HG02943 (cell line): ENCODE data around the gene FANCC.
"Not testable (repeated sequence)": the region's sequence is repeated elsewhere in the genome, so short reads cannot be mapped to it uniquely, and the experiment has no call there.

Experiments used
- ATAC-seq: cut with Tn5 transposase; IDR thresholded peaks from one replicate; pipeline ENCODE4 v1.9.1; 2021; ENCODE audit warnings: mild to moderate bottlenecking, low read depth, moderate library complexity; ENCODE audit not compliant: unreplicated experiment

FANCC gene

DNA sequence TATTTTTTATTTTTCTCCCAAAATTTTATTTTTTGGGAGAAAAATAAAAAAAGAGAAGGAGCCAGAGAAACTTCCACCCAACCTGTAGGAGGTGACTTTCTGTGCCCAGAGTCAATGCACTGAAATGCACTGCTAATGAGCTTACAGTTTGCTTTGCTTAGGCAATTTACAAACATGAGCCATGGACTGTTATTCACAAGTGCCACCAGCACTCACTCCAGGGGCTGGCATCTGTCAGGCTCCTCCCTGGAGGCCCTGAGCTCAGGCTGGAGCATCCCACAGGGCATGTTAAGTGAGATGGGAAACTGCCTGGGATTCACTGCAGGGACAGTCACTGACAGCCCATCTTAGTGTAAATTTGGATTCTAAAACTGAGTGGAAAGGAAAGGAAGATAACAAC, 74.9 kb downstream of the FANCC start:
- no peak for ATAC-seq

DNA sequence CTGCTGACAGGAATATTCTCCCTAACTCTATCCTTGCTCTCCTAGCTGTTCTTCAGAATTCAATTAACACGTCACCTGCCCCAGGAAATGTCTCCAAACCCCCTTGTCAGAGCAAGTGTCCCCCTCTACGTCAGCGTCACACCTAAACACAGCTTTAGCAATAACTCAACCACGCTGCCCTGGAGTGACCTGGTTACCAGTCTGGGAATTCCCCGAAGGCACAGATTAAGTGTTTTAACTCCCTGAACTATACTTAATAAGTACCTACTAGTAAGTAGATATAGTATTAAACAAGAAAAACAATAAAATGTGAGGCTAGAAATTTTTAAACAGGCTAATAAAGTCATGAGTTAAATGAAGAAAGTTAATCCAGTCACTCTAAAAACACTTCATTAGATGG, 78.4 kb downstream of the FANCC start:
- ATAC-seq, result no peak

DNA sequence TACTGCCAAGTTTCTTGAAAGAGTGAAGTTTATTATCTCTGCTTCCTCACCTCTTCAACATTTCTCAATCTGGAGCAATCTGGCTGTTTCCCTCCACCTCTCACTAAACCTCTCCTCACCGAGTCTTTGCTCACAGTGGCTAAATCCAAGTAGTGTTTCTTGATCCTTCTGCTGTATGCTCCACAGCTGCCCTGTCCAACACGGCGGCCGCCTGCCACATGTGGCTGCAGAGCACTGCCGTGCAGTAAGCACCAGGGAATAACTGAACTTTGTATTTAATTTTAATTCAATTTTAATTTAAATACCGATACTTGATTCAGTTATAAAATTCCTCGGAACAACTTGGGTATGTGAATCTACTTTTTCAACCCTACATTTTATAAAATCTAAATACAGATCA, 80.2 kb downstream of the FANCC start:
- no peak for ATAC-seq

DNA sequence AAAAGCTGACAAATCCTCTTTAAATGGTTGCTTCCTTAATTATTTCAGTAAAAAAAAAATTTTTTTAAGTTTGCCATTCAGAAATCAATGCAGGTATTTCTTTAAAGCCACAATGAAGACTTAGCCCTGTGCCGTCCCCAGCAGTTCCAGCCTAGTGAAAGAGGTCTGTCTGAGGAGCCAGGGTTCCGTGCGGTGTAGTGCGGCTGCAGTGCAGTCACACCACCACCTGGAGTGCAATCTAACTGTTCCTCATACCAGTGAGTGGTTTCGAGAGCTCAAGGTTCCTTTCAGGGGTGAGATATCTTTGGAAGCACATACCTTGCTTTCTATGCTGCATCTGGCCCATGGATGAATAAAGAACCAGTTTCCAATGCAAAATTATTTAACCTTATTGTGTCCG, 87.5 kb downstream of the FANCC start:
- no peak for ATAC-seq

DNA sequence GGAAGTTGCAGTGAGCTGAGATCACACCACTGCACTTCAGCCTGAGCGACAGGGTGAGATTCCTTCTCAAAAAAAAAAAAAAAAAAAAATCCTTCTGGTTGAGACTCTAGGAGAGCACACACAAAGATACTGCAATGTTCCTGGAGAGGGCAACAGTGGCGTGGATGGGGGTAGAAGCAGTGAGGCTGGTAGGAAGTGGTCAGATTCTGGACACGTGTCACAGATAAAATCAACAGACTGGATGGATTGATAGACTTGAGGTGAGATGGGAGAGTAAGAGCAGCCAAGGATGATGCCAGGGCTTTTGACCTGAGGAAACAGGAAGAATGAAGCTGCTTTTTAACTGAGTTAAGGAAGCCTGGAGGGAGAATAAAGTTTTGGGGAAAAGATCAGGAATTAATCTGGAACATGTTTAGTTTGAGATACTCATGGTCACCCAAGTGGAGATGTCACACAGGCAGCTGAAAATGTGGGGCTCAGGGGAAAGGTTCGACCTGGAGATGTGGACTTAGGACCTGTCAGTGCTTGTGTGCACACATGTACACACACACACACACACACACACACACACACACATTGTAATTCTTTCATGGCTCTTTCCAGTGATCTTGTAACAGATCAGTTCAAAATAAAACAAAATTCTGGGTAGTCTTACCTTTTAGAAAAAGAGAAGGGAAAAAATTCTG, 88.1 kb downstream of the FANCC start:
- ATAC-seq, result no peak

DNA sequence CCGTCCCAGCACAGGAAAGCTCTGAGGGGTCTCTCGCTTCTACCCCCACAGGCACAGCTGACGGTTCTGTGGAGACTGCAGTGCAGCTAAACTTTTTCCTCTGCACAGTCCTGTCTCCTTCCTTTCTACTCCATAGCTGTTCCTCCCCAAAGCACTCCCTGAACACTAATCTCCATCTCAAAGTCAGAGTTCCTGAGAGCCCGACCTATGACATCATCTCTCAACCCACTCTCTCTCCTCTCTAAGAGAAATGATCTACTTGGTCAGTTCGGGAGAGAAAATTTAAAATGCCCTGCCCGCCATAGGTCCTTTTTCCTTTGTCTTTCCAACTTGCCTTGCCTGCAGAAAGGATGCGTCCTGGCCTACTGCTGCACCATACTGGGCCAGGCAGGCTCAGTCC, 90.6 kb downstream of the FANCC start:
- no peak for ATAC-seq

DNA sequence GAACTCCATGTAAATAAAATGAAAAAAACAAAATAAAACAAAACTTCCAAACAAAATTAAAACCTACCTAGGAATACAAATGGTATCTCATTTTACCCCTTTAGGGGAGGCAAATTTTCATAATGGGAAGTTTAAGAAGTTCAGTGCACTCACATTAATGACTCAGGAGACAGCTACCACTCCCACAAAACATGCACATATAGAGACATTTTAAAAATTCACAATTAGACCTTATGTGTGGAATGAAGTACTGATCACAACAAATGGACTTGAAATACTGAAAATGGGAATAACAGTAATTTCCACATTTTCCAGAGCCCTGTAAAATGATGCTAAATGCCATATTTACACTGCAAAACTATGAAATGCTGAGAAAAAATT, 91.8 kb downstream of the FANCC start:
- no peak for ATAC-seq

DNA sequence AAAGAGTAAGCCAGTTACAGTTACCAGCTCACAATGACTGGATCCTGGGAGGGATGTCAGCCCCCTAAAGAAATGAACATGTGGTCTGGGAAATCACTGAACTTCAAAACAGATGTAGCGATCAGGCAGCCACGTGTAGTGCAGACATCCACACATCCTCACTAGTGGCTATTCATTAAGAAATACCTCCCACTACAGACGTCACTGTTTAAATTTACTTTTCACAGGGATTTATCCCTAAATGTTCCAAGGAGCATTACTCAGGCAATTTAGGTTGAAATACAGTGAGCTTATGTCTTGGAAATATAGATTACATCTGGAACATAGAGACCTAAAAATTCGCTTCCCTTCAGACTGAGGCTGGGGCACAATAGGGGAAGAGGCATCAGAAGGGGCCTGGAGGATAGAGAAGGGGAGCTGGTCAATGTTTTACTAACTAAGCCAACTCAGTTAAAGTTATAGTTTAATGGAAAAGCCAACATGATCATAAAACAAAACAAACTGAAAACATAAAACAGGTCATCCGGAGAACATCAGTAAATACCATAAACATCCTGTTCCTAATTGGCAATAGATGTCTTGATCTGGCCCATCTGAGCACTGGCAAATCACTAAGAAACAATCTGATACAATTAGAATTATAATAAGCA, 92.3 kb downstream of the FANCC start:
- no peak for ATAC-seq

DNA sequence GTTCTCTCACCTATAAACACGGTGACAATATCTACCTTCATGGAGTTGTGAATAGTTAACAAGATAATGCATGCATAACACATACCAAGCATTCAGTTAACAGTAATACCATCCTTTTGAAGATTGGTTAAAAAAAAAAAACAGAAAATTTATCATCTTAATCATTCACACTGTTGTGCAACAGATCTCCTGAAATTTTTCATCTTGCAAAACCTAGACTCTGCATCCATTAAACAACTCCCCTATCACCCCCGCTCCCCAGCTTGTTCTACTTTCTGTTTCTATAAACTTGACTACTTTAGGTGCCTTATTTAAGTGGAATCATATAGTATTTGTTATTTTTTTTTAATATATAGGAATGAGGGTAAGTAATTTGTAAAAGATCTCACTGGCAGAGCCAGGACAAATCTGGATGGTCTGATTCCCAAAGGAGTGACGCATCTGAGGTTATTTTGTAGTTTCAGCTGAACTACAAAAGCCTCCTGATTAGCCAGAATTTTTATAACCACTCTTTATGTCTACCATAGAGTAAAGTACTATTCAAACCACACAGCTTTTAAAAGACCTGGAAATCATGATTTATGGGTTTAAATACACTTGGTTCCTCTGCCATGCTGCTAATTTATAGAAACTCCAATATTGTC, 93.0 kb downstream of the FANCC start:
- no peak for ATAC-seq

DNA sequence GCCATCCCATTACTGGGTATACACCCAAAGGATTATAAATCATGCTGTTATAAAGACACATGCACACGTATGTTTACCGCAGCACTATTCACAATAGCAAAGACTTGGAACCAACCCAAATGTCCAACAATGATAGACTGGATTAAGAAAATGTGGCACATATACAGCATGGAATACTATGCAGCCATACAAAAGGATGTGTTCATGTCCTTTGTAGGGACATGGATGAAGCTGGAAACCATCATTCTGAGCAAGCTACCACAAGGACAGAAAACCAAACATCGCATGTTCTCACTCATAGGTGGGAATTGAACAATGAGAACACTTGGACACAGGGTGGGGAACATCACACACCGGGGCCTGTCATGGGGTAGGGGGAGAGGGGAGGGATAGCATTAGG, 97.2 kb downstream of the FANCC start:
- not testable (repeated sequence) for ATAC-seq

DNA sequence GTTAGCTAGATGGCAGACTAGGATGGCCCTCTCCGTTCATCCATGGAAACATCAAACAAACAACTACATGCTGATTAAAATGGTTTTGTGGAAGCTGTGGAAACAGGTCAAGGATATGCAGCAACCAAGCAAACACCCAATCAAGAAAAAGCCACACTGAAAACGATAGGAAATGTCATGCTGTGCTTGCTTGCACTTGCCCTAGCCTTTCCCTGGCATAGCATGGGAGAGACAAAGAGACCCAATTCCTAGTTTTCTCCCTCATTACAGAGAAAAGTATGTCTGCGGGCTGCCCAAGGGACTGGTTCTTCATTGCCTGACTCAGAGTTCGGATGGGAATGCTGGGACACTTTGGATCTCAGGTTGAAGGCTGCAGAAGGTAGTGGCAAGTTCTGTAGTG, 98.7 kb downstream of the FANCC start:
- no peak for ATAC-seq

DNA sequence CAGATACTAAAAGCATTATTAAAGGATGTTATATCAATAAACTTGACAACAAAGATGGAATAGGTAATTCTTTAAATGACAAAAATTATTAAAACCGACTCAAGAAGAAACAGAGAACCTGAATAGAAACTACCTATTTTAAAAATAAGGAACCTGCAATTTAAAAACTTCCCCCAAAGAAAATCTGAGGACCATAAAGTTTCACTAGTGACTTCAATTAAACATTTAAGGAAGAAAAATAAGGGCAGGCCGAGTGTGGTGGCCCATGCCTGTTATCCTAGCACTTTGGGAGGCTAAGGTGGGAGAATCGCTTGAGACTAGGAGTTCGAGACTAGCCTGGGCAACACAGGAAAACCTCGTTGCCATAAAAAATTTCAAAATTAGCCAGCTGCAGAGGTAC, 99.6 kb downstream of the FANCC start:
- no peak for ATAC-seq

DNA sequence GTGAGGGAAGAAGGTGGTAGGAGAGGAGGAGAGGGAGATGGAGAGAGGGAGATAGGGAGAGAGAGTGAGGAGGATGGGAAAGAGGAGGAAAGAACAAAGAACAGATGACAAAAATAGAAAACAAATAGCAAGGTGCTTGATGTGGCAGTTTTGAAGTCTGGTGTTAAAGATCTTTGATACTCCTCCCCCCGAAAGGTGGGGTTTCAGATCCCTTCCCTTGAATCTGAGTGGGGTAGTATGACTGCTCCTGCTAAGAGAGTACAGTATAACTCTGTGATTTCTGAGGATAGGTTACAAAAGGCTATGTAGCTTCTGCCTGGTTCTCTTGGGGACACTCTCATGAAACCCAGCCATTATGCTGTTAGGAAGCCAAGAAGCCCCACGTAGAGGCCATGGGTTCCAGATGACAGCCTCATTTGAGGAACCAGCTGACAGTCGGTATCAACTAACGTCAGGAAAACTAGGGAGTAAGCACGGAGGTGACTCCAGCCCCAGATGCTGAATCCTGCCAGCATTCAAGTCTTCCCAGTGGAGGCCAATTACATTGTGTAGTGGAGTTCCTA, 102.1 kb downstream of the FANCC start:
- ATAC-seq, result no peak

DNA sequence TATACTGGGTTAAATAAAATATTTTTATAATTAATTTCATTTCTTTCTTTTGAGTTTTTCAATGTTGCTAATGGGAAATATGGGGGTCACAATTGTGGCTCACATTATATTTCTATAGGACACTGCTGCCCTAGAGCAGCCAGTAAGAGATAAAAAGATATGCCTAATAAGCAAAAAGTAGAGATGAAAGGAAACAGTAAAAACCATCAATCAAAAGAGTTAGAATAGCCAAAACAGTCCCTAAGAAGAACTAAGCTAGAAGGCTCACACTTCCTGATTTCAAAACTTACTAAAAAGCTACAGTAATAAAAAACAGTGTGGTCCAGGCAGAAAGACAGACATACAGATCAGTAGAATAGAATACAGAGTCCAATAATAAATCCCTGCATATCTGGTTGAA, 104.4 kb downstream of the FANCC start:
- ATAC-seq, result no peak

DNA sequence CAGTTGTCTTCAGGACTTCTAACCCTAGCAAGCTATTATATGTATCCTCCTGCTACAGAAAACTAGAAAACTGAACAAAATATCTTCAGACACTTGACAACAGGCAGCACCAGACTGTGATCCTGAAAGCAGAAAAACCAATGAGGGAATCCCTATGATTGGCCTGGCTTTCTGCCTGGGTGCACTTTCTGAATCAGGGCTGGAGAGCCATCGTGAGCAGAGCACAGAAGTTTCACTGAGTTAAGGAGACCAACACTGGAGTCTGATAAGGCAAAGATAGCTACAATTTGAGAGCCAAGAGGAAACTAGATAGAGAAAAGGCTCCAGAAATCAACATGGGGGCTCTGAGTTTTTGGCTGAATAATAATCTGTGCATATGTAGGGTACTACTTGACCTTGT, 106.5 kb downstream of the FANCC start:
- ATAC-seq, result no peak

DNA sequence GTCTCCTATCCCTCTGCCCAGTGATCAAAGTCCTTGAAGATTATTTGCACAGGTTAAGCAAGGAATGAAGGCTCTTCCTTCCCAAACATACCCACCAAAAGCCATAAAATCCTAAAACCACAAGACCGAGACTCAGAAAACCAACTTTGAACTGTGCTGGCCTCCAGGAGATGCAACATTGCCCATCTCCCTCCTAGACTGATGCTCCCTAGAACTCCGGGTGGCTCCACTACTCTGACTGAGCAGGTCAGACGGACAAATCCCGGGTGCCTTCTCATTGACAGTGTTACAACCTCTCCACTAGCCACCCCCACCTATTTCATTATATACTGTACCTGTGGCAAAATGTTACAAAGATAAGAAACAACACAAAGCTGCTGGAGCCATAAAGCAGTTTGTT, 110.1 kb downstream of the FANCC start:
- no peak for ATAC-seq

DNA sequence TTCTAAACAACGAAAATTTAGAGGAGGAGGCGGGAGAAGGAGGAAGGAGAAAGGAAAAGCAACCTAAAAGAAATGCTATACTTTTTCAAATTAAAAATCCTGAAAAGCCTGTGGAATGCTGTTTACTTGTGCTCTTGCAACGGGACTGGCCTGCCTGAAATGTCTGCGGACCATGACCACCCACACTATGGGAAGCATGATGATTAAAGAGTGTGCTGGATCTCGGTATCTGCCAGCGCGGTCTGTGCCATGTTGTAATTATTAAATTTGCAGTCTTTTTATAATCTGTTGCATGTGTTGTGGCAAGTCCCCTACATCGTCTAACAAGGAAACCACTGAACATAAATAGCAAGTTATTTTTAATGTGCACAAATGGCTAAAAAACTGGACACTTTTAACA, 111.4 kb downstream of the FANCC start:
- no peak for ATAC-seq

DNA sequence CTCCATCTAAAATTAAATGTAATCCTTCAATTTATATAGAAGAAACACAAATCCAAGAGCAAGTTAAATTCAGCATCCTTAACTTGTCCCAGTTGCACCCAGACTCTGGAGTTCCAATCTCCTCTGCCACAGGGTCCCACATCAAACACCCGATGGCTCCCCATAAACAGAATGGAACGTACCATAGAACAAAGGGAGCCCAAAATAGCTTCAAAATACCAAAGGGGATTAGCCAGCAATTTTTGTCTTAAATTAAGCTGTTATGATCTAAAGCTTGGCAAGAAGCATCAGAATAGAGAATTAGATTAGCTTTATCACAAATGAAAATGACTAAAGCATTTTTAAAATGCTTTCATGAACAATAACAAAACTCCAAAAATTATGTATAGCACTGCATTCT, 112.8 kb downstream of the FANCC start:
- no peak for ATAC-seq

DNA sequence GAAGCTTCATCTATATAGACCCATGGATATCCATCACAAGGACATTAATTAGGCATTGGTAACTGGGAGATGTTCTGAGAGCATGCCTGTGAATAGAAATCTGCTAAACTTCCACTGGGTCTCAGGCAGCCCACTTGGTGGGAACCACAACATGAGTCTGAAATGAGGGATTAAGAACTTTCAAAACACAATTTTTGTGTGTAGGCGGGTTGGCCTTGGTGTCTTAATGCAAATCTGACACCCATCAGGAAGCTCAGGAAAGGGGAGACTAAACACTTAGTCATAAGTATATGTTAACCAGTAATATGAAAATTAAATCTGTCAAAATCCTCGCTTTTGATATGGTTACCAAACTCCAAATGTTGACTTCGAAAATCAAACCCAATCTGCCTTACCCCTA, 113.2 kb downstream of the FANCC start:
- ATAC-seq, result no peak

DNA sequence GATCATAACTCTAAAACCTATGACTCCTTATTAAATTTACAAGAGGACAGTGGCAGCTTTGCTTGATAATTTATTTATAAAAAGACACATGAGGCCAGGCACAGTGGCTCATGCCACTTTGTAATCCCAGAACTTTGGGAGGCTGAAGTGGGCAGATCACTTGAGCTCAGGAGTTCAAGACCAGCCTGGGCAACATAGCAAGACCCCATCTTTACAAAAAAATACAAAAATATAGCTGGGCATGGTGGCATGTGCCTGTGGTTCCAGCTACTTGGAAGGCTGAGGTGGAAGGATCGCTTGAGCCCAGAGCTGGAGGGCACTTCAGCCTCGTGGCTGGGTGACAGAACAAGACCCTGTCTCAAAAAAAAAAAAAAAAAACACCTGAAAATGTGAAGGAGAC, 114.5 kb downstream of the FANCC start:
- ATAC-seq, result not testable (repeated sequence)

DNA sequence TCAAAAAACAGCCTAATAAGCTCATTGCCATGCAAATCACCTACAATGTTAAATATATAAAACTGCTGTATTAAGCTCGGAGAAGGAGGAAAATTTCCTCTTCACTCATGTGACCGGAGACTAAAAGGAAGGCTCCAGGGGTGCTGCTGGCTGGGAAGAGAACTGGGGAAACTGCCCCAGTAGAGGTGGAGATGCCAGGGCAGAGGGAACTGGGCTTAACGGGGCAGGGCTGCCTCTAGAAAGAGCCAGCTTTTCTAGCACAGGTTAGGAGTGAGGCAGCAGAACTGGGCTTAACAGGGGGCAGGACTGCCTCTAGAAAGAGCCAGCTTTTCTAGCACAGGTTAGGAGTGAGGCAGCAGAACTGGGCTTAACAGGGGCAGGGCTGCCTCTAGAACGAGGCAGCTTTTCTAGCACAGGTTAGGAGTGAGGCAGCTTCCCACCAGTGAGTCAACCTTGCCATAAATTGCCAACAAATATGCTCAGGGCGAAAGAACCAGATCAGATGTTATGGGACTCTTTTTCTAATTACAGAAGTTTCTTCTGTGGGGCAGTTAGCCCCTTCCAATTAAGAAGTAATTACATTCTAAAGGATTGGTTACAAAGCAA, 115.3 kb downstream of the FANCC start:
- ATAC-seq, result no peak
